ENCODE data around the gene GSTA5.
A peak's percentile ranks its signal among the peaks of the same experiment; 100 is the strongest.
"Not testable (repeated sequence)": the region's sequence is repeated elsewhere in the genome, so short reads cannot be mapped to it uniquely, and the experiment has no call there.

GSTA5 gene

GRCh38 chr6:52840763-52841585 is at the start of gene GSTA5:
TSS of gene GSTA5 (minus strand) at chr6:52840813.
- no peak for DNase-seq

GRCh38 chr6:52890018-52890417 is 49.4 kb upstream of the GSTA5 start:
- DNase-seq = no peak

GRCh38 chr6:52887910-52888524 is 47.4 kb upstream of the GSTA5 start:
- no peak for DNase-seq

GRCh38 chr6:52881996-52882841 is 41.6 kb upstream of the GSTA5 start:
- DNase-seq = peak; percentile 82

- no peak for DNase-seq
Observed at GRCh38 chr6:52881662-52881995, 41.0 kb upstream of the GSTA5 start.

- no peak for DNase-seq
Observed at GRCh38 chr6:52877786-52878185, 37.2 kb upstream of the GSTA5 start.

- DNase-seq = no peak
Observed at GRCh38 chr6:52877168-52877567, 36.6 kb upstream of the GSTA5 start.

- DNase-seq = no peak
Observed at GRCh38 chr6:52876056-52876787, 35.6 kb upstream of the GSTA5 start.

GRCh38 chr6:52872031-52872430 is 31.4 kb upstream of the GSTA5 start:
- DNase-seq = no peak

- no peak for DNase-seq
Observed at GRCh38 chr6:52871621-52872020, 31.0 kb upstream of the GSTA5 start.

- not testable (repeated sequence) for DNase-seq
Observed at GRCh38 chr6:52870335-52871091, 29.9 kb upstream of the GSTA5 start.

GRCh38 chr6:52868899-52869298 is 28.3 kb upstream of the GSTA5 start:
- not testable (repeated sequence) for DNase-seq

GRCh38 chr6:52868240-52868639 is 27.6 kb upstream of the GSTA5 start:
- DNase-seq = no peak

GRCh38 chr6:52861151-52861550 is 20.5 kb upstream of the GSTA5 start:
- not testable (repeated sequence) for DNase-seq

- no peak for DNase-seq
Observed at GRCh38 chr6:52858416-52858815, 17.8 kb upstream of the GSTA5 start.

GRCh38 chr6:52856137-52856536 is 15.5 kb upstream of the GSTA5 start:
- DNase-seq = not testable (repeated sequence)

- DNase-seq = no peak
Observed at GRCh38 chr6:52849137-52849536, 8.5 kb upstream of the GSTA5 start.

- no peak for DNase-seq
Observed at GRCh38 chr6:52846002-52846401, 5.4 kb upstream of the GSTA5 start.

GRCh38 chr6:52843605-52844004 is 3.0 kb upstream of the GSTA5 start:
- DNase-seq = no peak

- DNase-seq = peak; percentile 61
Observed at GRCh38 chr6:52839124-52840055, 1.2 kb downstream of the GSTA5 start.

- DNase-seq = no peak
Observed at GRCh38 chr6:52834481-52834880, 6.1 kb downstream of the GSTA5 start.

All from hematopoietic multipotent progenitor cell treated with erythropoietin and hydrocortisone succinate and interleukin-3 and kit ligand, for 8 days (in vitro differentiated cells).